Measurements from ENCODE around the gene GNPTAB.

Gene GNPTAB

DNA sequence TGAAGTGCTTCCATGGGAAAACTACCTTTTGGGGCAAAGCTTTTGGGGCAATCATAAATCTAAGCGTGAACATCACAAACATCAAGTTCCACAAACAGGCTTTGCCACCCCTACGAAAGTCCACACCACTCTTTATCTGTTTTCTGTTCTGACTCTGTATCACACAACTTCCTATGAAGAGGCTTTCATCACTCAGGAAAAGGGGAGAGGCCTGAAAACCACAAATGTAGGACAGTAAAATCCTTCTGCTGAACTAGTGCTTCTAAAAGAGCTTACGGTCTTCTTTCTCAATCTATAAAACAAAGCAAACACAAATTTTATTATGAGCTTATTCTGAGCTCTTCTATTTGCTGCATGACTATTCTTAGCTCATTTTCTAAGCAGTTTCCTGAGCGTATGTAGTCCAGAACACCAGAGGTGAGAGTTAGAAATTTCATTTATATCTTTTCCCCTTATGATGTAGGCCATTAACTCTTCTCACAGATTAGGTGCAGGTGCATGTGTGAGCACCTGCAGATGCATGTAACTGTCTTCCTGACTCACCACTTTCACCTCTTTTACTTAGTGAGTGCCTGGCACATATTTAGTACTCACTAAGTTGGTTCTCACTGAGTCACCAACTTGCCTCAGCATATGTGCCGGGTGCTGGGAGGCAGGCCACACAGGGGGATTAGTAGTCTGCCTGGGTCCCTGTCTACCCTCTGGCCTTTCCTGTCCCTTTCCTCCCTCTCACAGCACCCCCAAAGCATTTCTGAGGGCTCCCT is 58.6 kb downstream of the GNPTAB start:
- no peak for DNase-seq (ENCODE audit: low read depth in 2 of 2)

DNA sequence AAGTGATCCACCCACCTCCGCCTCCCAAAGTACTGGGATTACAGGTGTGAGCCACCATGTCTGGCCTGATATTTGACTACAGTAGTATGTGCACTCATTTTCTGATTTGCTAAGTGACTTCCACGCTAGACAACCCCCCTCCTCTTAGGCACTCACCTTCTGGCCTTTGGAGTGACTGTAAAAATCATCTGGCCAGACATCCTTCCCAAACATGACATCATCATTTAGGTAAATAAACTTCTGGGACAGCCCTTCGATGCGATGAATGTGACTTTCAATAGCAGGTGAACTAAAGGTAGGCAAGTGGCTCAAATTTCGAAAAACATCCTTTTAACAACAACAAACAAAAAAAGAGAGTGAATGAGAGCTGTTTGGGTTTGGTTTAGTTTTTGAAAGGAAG is 60.9 kb downstream of the GNPTAB start:
- DNase-seq (ENCODE audit: low read depth in 2 of 2): no peak

DNA sequence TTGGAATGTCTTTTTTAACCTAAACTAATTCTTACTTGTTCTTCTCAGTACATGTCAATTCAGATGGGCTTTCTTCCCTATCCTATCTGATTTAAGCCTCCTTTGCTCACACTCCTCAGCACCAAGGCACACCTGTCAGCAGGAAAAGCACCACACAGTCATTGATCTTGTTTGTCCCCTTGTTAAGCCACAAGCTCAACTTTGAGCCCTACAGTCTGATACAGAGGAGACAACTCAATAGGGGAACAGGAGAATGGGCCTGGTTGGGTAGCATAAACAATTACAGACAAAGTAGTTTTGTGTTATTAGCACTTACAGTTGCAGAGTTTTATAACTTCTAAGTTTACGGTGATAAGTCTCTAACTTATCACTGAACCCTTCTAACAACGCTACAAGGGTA is 62.0 kb downstream of the GNPTAB start:
- DNase-seq (ENCODE audit: low read depth in 2 of 2): no peak

DNA sequence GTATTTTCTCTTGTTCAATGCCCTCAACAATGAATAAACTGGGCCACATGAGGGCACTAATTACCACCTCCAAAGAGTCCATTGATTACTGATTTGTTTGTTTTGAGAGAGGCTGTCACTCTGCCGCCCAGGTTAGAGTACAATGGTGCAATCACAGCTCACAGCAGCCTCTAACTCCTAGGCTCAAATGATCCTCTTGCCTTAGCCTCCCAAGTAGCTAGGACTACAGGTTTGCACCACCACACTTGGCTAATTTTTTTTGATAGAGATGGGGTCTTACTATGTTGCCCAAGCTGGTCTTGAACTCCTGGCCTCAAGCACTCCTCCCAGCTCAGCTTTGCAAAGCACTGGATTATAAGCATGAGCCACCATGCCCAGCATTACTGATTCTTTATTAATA is 63.2 kb downstream of the GNPTAB start:
- no peak for DNase-seq (ENCODE audit: low read depth in 2 of 2)

DNA sequence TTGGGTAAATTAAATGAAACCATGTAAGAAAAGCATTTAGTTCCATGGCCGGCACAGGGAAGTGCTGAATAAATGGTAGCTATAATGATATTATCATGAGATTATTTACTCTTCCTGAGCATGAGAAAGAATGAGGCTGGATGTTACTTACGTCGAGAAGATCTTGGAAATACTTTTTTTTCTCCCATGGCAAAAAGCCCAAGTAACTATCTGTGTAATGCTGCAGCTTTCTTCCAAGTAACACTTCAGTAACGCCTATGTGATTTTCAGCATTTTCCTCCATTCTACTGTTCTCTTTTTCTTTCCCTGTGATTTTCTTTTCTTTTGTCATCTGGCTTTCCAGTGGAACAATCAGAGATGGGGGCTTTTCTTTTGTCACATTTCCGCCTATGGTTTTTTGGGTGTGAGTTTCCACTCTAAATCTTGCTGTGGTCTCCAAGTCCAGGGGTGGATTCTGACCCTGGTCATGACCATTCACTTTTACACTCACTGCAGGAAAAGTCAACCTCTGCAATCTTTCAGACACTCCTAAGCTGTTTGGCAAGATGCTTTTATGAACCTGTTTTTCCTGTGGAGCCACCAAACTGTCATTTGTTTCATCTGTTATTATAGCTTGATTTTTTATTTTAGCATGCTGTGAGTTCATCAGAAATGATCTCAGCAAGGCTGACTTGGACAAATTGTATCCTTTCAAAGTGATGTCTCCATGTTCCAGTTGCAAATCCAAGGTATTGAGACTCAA is 66.5 kb downstream of the GNPTAB start:
- DNase-seq (ENCODE audit: low read depth in 2 of 2): no peak

DNA sequence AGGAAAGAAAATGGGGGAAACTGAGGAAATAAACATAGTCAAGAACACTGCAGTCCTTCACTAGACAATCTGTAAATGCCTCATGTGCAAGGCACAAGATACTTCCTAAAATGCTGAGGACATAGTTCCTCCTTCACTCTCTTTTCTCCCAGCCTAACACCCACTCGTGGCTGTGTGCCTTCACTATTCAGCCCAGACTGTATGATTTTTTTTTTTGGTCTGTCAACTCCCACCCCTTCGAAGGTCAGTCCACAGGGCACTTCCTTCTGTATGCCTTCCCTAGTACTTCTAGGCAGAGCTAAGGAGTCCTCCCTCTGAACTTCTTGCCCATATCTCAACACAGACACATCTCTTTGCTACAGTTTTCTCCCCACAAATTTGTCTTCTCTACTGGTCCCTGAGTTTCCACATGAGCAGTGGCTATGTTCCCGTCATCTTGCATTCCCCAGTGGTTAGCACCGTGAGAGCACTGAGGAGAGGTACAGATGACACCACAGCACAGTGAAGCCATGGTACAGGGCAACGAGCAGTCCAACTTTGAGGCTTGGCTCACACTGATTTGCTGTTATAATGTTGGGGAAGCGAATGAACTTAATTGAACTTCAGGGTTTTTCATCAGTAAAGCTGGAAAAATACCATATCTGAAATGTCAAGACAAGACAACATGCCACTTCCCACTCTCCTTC is 67.4 kb downstream of the GNPTAB start:
- no peak for DNase-seq (ENCODE audit: low read depth in 2 of 2)

DNA sequence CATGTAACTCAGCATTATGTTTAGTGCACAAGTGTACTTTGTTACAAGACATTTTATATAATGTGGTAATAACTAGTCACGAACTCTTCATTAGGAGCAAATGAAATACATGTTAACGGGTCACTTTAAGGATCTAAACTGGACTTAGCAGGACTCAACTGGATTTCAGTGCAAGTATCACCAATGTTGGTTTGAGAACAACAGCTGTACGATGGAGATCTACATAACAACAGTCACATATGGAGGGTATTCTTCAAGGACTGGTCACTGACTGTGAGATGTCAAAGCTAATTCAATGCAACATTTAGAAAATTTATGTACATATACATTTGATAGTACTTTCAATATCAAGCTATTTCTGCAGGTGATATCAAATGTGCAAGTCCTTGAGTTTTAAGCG is 69.0 kb downstream of the GNPTAB start:
- DNase-seq (ENCODE audit: low read depth in 2 of 2): no peak

DNA sequence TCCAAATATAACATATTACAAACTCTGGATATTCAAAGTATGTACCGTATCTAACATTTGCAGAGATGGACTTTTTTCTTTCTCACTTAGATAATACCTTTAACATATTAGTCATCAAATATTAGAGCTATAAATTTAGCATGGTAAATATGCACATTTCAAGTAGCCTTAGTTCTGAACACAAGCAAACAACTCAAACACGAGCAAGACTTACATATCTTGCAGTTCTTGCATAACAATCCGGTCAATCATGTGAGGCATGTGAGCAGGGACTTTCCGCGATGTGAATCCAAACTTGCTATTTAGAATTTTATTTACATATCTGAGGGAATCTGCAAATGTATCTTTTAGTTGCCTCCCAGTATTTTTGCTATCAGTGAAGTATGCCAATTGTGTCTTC is 69.4 kb downstream of the GNPTAB start:
- no peak for DNase-seq (ENCODE audit: low read depth in 2 of 2)

DNA sequence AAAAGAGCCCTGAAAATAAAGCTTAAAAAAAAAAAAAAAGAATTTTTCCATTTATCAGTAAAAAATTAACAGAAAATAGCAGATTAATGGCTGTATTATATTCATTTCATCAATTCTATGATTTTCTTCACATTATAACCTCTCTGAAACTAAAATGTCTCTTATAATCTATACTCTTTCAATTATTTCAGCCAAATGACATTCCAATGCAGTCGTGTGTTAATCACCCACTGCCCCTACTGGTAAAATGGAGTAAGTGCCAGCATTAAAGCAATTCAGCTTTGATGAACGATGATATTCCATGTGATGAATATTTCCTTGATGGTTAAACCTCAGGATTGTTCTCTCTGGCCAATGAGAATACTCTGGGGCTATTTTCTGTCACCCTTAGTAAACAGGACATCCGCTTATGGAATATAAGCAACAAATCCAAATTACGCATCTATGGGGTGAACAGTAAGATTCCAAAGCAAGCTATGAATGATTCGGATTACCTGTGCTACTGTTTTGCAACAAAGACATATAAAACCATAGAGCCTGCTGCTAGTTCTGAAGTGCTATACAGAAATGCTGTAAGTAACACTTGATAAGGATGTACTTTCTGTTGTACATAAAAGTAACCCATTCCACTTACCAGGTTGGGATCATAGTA is 71.2 kb downstream of the GNPTAB start:
- no peak for DNase-seq (ENCODE audit: low read depth in 2 of 2)

DNA sequence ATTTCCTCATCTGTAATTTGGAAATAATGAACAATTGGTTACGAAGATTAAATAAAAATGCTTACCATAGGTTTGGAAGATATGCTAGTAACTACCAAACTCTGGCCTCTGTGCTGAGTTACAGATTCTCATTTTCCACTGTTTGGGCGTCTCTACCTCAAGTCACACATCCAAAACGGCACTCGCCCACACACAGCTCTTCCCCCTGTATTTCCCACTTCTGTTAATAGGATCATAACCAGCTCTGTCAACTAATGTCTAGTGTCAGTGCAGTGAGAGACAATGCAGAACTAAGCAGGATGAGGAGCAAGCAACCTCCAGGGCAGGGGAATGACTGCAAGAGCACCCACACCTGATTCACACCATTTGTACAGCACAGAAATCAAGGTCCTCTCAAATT is 80.6 kb downstream of the GNPTAB start:
- DNase-seq (ENCODE audit: low read depth in 2 of 2): no peak

DNA sequence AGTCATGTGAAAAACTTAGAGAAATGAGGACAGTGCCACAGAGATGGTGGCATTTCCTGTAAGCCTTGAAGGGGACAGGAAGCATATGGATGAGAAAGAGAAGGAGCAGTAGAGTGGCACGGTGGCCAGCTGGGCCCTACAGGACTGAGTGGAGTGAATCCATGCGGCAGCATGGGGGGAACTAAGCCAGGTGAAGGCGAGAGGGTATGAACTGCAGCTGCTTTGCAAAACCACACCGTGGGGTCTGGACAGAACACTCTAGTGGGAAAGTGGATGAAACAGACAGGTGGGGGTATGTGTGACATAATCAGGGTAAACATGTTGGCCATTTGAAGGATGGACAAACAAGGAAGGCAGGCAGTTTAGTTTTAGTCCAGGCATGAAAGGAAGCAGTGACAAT is 81.1 kb downstream of the GNPTAB start:
- DNase-seq (ENCODE audit: low read depth in 2 of 2): no peak

DNA sequence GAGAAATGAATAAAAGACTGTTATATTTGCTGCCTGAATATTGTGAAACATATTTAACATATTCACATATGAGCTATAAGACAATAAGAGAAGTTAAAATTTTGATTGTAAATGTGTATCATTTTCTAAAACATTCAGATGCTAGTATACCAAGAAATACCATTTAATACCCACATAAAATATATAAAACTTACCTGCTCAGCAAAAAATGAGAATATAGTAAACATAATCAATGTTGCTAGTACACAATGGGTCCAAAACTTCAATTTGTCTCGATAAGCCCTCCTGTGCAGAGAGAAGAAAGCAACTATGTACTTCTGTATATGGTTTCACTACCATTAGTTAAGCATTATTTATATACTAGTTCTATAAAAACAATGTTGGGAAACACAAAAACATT is 81.9 kb downstream of the GNPTAB start:
- no peak for DNase-seq (ENCODE audit: low read depth in 2 of 2)

DNA sequence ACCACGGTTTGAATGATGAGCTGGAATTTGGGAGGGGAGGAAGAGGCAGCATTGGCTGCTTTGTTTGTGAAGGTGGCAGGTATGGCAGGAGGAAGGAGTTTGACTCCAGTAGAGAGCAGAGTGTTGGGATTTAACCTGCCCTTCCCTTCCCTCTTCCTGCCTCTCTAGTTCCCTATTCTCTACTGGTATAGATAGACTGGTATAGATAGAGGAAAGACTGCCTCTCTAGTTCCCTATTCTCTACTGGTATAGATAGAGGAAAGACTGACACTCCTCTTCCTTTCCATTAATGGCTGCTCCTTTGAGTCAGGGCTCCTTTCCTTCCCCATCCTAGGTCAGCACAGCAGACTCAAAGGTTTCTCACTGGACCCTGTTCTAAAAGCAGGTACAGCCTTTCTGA is 83.1 kb downstream of the GNPTAB start:
- DNase-seq (ENCODE audit: low read depth in 2 of 2): no peak

DNA sequence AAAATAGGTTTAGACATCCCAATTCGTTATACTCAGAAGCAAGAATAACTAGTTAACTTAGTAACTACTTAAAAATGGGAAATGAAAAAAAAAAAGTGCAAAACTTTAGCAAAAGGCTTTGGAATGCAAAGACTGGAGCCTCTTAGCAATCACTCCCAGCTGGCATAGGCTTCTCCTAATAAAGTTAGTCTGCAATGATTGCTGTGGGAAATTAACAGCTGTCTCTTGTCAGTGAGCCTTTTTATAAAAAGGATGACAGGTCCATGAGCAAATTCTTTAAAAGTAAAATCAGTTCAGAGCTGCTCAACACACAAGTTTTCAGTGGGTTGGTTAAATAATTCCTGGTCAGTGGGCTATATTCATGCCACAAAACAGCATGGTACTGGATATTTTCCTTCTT is 84.1 kb downstream of the GNPTAB start:
- no peak for DNase-seq (ENCODE audit: low read depth in 2 of 2)

DNA sequence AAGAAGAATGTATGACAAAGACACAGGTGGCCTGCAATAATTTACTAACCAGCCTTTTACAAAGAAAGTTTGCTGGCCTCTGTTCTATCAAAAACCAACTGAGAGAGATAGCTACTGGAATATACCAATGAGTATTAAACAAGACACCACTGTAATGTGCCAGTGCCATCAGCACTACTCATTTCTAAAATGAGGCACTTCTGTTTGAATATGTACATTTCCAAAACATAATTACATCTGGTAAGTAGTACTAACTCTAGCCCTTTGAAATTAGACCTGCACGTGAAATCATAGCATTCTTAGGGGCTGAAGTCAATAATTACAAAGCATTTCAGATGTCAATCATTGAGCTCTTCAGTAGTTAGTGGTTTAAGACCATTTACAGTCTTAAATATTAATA is 84.6 kb downstream of the GNPTAB start:
- DNase-seq (ENCODE audit: low read depth in 2 of 2): no peak

DNA sequence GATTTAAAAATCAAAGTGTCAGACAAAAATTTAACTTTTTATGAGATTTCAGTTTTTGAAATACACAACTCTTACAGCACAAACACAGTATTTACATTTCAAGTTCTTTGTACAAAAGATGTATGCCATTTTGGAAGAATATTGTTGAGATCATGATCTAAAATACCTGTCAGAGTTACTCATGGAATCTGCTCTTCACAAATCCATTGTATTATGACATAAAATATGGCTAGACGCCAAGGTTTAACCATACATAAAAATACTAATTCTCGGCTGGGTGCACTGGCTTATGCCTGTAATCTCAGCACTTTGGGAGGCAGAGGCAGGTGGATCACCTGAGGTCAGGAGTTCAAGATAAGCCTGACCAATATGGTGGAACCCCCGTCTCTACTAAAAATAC is 85.3 kb downstream of the GNPTAB start:
- DNase-seq (ENCODE audit: low read depth in 2 of 2): no peak

DNA sequence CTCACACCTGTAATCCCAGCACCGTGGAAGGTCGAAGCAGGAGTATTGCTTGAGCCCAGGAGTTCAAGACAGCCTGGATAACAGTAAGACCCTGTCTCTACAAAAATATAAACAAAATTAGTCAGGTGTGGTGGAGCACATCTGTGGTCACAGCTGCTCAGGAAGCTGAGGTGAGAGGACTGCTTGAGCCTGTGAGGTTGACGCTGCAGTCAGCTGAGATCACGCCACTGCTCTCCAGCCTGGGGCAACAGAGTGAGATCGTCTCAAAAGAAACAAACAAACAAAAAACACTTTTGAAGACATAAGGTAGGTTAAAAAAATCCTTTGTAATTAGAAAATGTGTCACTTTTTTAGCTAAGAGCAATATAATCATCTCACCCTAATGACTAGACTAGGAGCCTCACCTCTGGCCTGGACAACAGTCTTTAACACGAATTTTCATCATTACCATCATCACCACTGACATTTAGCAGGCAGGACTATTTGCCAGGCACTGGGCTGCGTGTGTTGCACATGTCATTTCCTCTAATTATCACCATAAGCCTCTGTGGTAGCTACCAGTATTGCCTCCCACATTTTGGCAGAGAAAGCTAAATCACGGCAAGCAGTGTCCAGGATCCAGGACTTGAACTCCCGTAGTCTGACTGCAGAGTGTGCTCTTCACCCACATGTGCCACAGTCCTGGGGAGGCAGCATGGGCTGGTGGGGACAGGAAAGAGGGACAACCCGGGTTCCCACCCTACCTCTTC is 86.9 kb downstream of the GNPTAB start:
- DNase-seq (ENCODE audit: low read depth in 2 of 2): no peak

DNA sequence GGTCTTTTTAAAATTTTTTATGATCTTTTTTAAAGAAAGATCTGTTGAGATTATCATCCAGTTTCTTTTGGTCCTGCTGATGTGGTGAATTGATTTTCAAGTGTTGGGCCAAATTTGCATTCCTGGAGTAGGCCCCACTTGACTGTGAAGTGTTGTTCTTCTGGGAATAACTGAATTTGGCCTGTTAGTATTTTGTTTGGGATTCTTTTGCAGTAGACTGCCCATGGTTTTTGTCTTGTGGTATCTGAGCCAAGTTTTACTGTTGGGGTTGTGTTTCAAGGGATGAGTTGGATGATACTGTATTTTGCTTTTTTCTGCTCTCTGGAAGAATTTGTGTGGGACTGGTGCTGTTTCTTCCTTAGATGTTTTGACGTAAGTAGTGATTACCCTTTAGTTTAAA is 87.5 kb downstream of the GNPTAB start:
- no peak for DNase-seq (ENCODE audit: low read depth in 2 of 2)

DNA sequence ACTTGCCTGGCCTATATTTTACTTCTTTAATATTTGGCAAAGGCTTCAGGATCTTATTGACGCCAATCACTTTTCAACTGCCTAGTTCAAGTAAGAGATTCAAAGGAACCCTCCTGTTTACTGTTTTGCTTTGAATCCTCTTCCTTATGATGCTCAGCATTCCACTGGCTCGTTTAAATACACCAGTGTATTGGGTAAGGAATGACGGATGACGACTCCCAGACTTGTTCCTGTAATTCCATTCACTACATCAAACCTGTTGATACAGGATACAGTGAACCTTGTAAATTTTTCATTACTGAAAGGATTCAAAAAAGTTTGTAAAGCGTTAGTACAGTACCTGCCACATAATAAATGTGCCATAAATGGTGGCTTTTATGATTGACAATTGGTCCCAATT is 89.8 kb downstream of the GNPTAB start:
- no peak for DNase-seq (ENCODE audit: low read depth in 2 of 2)

DNA sequence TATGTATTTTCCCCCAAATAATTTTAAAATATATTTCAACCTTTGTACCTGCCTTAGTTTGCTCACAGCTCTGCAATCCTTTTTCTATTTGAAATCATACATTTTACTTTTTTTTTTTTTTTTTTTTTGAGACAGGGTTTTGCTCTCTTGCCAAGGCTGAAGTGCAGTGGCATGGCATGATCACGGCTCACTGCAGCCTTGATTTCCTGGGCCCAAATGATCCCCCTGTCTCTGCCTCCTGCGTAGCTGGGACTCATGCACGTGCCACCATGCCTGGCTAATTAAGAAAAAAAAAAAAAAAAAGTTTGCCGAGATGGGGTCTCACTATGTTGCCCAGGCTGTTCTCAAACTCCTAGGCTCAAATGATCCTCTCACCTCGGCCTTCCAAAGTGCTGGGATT is 90.2 kb downstream of the GNPTAB start:
- DNase-seq (ENCODE audit: low read depth in 2 of 2): no peak

DNA sequence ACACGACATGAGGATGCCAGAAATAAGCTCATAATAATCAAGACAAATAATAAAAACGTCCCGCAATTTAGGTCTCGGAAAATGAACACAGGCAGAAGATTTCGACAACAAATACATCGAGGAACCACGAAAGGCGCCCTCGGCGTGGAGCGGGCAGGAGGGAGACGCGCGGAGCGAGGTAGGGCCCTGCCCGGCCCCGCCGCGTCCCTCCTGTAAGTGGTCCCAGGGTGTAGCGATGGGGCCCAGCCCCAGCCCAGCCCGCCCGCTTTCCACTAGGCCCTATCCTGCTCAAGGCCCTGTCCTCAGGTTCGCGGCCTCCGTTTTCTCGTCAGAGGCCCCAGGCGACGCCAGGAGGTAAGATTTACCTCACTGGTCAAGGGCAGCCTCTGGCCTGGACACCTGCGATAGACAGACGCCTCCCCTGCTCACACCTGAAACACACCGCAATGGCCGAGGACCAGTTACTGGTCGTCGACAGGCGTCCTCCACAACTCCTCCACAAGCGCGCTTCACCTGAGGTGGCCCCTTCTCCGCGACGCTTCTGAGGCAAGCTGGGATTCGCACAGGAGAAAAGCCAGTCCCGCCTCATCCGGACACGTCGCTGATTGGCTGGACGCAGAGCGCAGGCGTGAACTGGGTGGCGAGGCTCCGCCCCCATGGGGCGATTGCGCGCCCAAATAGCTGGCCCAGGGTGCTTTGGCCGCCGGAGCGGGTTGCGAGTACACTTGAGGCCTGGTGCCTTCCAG is 91.7 kb downstream of the GNPTAB start, which contains the start of gene SYCP3:
Gene SYCP3 (minus strand): TSS at position 543 of the 746 bp plus-strand sequence. CDS start 1,527 bp downstream, outside the sequence.
- DNase-seq (ENCODE audit: low read depth in 2 of 2): no peak
